Fibroblast of pulmonary artery (primary cell): Measurements from ENCODE around the gene EFHD1.
A peak's percentile ranks its signal among the peaks of the same experiment; 100 is the strongest.
"Not testable (repeated sequence)": the region's sequence is repeated elsewhere in the genome, so short reads cannot be mapped to it uniquely, and the experiment has no call there.

Source experiments
- DNase-seq: peaks from one replicate; pipeline ENCODE4 v3.0.0-alpha.2; 2010; ENCODE audit warnings: low read depth
- H3K4me3 ChIP-seq: replicated peaks from 2 replicates; pipeline ENCODE4 v1.5.1; 2011; ENCODE audit warnings: low read depth, mild to moderate bottlenecking, control low read depth, low read length, moderate library complexity
- TF ChIP-seq, protein P1 (sequence below): IDR thresholded peaks from 2 replicates; pipeline ENCODE4 v1.5.1; 2011; ENCODE audit warnings: mild to moderate bottlenecking, control low read depth, low read length, inconsistent platforms; ENCODE audit errors: missing control alignments

EFHD1 gene

DNA sequence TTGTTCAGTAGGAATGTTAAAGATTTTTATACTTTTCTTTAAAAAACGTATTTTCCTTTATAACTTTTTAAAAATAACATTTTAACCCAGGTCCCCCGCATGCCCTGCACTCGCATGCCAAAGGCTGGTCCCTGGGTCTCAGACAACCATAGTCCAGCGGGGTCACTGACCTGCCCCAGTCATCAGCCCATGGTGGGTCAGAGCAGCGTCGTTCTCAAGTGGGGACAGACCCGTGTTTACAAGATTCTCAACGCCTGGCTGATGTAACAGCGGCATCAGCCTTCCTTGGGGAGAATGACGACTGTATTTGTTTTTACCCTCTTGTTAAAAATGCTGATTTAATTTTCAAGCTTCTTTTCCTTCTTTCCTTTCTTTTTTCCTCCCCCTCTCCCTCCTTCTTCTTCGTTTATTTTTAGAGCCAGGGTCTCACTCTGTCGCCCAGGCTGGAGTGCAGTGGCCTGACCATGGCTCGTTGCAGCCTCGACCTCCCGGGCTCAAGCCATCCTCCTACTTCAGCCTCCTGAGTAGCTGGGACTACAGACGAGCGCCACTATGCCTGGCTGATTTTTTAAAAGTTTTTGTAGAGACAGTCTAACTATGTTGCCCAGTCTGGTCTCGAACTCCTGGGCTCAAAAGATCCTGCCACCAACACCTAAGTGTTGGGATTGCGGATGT, 1.0 kb upstream of the EFHD1 start:
- TF ChIP-seq, protein P1, sequence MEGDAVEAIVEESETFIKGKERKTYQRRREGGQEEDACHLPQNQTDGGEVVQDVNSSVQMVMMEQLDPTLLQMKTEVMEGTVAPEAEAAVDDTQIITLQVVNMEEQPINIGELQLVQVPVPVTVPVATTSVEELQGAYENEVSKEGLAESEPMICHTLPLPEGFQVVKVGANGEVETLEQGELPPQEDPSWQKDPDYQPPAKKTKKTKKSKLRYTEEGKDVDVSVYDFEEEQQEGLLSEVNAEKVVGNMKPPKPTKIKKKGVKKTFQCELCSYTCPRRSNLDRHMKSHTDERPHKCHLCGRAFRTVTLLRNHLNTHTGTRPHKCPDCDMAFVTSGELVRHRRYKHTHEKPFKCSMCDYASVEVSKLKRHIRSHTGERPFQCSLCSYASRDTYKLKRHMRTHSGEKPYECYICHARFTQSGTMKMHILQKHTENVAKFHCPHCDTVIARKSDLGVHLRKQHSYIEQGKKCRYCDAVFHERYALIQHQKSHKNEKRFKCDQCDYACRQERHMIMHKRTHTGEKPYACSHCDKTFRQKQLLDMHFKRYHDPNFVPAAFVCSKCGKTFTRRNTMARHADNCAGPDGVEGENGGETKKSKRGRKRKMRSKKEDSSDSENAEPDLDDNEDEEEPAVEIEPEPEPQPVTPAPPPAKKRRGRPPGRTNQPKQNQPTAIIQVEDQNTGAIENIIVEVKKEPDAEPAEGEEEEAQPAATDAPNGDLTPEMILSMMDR, result no peak
- no peak for DNase-seq
- H3K4me3 ChIP-seq, result no peak overlapping the region

DNA sequence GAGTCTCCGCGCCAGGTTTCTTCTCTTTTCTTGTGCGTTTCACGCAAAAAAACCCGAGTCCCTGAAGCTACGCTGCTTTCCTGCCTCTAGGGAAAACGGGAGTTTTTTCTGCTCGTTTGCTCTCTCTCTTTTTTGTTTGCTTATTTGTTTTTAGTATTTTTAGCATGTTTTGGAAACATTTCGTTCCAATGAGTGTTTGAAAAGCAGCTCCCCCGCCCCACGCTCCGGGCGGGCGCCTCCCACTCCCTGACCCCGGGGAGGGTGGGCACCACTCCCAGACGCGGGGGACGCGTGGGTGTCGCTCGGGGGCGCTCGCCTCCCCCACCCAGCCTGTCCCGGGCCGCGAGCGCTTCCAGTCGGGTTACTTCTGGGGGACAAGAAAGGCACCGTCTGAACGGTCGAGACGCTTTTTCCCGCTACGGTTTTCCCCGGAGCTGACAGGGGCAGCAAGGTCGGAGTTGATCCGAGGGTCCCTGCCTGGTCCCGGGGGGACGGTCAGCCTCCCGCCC, 446 bp upstream of the EFHD1 start:
- H3K4me3 ChIP-seq, result peak overlapping the region; percentile 53
- TF ChIP-seq, protein P1, result no peak
- peak; percentile 8 for DNase-seq

DNA sequence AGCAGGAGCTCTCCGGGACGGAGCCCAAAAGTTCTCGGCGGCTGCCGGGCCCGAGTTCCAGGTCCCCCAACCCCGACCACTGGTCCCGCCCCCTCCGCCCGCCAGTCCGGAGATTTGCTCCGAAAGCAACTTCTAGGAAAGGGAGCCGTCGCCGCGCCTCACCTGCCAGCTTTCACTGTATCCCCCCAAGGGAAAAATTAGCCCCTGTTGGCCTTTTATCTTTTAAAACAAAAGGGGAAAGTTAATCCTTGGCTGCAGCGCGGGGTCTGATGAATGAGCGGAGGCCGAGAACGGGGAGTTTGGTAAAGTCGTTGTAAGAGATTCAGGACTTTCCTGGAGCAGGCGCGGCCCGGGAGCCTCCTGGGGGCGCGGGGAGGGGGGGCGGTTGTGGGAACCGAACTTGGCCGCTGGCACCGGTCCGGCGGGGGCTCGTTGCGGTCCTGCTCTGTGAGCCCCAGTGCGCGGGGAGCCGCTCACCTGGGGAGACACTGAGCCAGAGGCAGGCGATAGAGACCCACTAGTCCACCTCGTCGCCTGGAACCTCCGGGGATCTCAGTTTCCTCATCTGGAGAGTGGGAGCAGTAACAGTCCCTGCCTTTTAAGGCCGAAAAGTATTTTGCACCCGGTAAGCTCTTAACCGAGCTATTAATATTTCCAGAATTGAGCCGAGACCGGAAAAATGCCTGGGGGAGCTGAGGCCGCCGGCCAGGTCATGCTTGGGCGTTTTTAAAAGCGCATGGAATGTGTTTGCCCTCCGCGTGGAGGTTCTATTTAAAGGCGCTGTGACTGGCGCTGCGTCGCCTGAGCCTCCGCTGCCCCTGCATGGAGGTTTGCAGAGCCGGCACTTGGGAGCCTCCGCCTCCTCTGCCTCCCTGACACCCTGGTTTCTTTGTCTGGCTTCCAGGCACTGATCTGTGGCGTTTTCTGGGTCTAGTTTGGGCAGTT, 1.1 kb downstream of the EFHD1 start:
- DNase-seq, result no peak
- H3K4me3 ChIP-seq, result no peak overlapping the region

DNA sequence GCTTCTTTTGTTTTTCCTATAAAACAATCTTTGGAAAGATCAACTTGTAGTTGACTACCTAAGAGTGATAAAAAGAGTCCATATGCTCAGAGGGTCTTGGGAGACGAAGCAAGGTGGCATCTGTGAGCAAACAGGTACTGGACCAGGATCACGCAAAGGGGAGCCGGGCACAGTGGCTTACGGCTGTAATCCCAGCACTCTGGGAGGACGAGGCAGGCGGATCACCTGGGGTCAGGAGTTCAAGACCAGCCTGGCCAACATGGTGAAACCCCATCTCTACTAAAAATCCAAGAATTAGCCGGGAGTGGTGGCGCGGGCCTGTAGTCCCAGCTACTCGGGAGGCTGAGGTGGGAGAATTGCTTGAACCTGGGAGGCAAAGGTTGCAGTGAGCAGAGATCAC, 2.0 kb downstream of the EFHD1 start:
- not testable (repeated sequence) for H3K4me3 ChIP-seq, DNase-seq

More for the DNA sequence above, 1.1 kb downstream of the EFHD1 start:
- TF ChIP-seq, protein P1, result no peak

DNA sequence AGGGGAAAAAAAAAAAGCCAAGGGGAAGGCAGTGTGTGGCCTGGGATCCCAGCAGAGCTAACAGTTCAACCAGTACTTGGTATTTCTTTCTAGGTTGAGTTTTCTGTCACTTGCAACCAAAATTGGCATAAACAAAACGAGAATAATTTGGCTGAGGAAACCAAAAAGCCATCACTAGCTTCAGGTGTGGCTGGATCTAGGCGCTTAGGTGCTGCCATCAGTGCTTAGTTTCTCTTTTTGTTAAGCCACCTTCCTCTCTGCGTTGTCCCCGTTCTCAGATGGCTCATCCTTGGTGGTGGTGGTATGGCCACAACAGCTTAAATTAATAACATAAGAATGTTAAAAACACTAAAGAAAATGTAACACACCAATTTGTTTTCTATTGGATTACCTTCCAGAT, 2.4 kb downstream of the EFHD1 start:
- no peak overlapping the region for H3K4me3 ChIP-seq
- DNase-seq, result no peak
- TF ChIP-seq, protein P1, result no peak

DNA sequence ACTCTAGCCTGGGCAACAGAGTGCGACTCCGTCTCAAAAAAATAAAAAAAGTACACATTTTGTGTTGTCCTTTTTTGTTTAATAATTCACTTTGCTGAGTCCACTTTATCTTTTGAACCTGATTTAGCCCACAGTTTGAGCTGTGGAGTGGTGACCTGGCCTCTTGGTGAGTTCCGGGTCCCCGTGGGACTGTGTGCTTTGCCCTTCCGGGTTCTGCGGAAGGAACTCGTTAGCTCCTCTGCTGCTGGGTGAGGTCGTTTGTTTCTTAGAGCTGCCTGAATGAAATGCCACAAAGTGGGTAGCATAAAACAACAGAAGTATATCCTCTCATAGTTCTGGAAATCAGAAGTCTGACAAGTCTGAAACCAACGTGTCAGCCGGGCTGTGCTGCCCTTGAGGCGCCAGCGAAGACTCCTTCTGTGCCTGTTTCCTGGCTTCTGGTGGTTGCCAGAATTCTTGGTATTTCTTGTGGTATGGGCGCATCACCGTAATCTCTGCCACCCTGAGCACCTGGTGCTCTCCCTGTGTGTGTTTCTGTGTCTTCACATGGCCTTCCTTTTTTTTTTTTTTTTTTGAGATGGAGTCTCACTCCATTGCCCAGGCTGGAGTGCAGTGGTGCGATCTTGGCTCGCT, 3.5 kb downstream of the EFHD1 start:
- no peak for DNase-seq

More for the DNA sequence above, 3.5 kb downstream of the EFHD1 start:
- TF ChIP-seq, protein P1, result no peak
- no peak overlapping the region for H3K4me3 ChIP-seq
